Measurements from ENCODE around the gene IPCEF1.
"Not testable (repeated sequence)": the region's sequence is repeated elsewhere in the genome, so short reads cannot be mapped to it uniquely, and the experiment has no call there.

IPCEF1 gene

DNA sequence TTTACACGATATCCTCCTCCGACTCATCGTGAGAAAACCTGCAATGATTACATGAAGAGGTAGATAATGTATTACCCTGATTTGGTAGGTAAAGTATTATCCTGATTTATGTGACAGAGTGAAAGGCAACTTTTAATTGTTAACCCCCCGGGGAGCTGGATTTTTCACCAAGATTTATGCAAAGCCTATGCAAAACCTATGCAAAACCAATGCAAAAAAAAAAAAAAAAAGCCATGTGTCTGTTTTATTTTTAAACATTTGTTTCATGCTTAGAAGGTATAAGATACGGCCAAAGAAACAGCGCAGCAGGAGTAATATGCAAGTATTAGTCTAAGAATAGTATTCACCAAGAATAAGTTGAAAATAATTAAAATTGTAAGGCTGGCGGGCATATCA lies 109.9 kb downstream of the IPCEF1 start:
- no peak for DNase-seq (ENCODE audit: low read depth)

DNA sequence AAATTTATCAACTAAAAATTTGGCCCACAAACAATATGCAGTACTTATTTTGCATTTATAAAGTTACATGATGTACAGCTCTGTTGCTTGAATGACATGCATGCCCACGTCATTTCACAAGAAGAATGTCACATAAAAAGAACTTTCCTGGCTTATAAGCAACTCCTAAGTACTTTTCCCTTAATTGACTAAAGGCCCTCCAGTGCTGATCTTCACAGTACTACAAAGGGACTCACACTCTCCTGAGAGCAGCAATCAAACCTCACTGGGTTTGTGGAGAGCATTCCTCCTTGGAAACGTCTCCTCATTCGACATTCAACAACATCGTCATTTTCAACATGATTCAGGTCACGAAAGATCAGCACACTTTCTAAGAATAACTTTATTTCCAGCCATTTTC lies 111.1 kb downstream of the IPCEF1 start:
- DNase-seq (ENCODE audit: low read depth), result no peak

DNA sequence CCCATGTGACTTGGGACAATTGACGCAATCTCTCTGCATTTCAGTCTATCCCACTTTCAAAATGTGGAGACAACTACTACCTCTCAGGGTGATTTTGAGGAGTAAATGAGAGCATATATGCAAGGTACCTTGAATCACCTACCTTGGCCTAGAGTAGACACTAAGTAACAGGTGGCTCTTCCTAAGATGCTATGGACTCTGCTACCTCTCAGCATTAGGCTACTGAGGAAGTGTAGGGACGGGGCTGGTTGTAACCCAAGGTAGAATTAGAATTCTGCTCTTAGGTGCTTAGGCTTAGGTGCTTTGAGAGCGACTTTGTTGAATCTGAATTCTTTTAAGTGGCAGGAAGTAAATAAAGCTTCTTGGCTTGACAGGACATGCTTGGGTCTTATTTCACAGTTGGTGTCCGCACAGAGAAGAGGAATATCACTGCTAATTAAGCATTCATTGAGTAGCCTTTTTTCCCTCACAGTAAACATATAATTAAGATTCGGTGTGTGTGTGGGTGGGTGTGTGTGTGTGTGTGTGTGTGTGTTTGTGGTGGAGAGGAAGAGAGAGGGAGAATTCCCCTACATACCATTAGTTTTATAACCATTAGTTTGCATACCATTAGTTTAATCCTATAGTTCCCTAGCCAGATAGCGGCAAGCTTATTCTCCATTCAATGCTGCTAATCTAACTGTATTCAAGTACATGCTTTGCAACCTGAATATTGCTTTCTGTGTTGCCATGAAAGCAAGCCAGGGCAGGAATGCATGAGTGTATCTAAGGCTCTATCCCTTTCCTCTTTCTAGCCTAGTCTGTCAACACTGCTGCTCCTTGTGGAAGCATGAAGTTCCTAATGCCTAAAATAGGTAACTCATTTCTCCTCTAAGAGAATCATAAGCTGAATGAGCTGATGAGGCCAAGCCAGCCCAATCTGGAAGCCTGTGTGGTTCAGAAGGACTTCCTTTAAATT lies 112.5 kb downstream of the IPCEF1 start:
- no peak for DNase-seq (ENCODE audit: low read depth)

DNA sequence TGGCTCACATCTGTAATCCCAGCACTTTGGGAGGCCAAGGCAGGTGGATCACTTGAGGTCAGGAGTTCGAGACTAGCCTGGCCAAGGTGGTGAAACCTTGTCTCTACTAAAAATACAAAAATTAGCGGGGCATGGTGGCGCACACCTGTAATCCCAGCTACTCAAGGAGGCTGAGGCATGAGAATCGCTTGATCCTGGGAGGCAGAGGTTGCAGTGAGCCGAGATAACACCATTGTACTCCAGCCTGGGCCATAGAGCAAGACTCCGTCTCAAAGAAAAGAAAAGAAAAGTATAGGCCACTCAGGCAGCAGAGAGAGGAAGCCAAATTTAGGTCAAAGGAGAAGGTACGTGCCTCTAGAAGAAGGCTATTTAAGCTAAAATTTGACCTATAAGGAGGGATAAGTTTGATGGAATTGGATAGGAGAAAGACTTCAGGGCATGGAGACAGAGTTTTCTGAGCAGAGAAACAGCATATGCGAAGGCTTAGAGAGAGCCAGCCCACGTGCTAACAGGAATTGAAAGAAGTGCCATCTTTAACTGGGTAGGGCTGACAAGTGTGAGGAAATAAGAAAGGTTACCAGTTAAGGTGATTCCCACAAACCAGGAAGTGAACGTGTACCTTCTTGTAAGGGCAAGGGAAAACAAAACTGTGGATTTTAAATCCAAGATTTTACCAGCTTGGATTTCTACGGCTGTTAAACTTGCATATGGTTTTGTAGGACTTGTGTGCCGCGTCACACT lies 113.8 kb downstream of the IPCEF1 start:
- DNase-seq (ENCODE audit: low read depth), result no peak

DNA sequence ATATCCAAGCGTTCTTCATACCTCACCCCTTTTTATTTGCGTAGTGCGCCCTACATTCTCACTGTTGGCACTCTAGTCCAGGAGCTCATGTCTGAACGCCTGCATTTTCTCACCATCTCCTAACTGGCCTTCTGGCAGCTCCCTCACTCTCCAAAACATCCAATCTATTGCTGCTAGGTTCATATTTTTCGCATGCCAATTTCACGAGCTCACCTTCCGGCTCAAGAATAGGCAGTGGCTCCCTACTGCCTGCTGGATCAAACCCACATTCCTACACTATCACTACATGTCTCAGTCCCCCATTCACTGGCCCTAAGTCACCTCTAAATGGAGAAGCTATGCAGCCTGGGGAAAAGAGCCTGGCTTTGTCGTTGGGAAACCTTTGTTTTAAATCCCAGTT lies 115.0 kb downstream of the IPCEF1 start:
- no peak for DNase-seq (ENCODE audit: low read depth)

DNA sequence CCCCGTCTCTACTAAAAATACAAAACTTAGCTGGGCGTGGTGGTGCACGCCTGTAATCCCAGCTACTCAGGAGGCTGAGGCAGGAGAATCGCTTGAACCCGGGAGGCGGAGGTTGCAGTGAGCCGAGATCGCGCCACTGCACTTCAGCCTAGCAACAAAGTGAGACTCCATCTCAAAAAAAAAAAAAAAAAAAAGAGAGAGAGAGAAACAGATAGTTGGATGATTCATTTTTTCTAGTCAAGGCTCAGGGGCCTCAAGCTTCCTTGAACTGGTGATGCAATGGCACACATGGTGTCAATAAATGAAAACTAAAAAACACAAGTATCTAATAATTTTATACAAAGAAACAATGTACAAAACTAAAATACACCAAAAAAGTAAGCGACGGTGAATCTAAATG lies 115.5 kb downstream of the IPCEF1 start:
- DNase-seq (ENCODE audit: low read depth), result not testable (repeated sequence)

DNA sequence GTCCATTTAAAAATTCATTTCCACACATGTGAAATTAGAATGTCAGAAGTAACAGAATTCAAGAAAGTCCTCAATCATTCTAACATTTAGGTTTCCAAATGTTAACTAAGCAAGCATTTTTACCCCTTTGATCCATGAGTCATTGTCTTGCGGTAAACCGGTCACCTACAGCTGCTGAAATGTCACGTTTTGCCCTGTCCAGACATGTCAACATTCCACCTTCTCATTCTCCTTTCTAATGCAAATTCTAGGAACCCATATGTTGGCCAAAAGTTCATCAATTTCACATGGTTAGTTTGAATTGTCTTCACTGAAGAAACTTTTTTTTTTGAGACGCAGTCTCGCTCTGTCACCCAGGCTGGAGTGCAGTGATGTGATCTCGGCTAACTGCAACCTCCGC lies 117.2 kb downstream of the IPCEF1 start:
- DNase-seq (ENCODE audit: low read depth), result no peak

DNA sequence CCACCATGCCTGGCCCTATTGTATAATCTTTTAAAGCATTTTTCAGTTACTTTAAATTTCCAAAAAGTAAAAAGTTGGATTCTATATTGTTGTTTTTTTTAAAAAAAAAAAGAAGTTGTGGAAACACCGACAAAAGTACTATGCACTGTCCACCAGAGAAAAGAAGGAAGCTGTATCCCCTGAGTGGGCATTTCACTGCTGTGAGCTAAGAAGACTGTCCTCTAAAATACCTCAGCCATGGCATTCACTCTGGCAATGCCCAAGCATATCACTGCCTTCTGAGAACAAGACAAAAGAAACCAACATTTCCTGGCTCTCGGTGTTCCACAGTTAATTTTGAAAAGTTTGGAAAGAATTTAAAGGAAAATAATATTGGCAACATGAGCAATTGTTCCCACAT lies 117.8 kb downstream of the IPCEF1 start:
- DNase-seq (ENCODE audit: low read depth), result no peak

DNA sequence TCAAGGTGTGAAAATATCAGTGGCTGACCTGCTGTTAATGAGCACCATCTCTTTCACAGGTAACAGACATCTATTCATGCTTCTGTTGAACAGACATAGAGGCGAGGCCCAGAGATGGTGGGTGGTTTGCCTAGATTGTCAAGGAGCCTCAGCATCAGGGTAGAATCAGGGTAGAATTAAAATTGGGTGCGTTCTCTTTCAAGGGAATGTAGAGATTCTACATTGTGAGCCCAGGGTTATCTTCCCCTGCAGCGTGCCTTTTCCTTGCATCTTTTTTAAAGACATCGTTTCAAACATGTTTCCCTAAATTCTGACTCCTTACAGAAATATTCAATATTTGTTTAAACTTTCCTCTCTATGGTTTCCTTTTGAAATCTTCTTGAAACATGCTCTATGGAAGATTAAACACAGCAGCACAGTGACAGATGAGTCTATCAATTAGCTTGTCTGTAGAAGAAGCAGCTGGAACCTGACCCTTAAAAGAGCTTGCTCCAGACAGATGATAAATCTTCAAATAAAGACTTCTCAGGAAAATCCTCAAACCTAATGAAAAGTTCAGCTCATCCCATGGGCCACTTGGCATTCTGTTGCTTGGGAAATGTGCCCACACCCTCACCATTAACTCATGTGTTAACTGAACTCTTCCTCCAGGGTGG lies 119.8 kb downstream of the IPCEF1 start:
- DNase-seq (ENCODE audit: low read depth), result no peak

DNA sequence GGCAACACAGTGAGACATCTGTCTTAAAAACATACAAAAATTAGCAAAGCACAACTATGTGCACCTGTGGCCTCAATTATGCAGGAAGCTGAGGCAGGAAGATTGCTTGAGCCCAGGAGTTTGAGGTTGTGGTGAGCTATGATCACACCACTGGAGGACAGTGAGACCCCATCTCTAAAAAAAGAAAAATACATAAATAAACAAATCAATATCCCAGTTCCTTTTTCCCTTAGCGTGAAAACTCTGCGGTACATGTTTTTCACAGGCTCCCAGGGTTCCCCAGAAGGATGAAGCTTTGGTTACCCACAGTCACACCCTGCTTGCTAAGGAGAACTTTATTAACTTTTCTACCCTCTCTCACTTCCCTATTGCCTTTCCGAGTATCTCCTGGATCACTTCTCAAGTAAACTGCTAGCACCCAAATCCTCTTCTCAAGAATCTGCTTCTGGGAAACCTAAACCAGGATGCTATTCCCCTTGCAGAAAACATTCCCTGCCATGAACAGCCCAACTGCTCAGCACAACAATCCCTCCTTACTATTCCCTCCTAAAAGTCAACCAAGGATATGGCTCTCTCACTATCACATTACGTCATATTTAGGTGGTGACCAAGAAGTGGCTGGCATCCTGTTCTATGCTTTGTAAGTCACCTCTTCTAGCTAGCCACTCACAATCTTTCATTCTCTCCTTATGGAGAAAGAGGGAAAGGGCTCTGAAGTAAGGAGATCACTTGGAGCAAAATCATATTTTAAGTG lies 122.4 kb downstream of the IPCEF1 start:
- DNase-seq (ENCODE audit: low read depth), result no peak

DNA sequence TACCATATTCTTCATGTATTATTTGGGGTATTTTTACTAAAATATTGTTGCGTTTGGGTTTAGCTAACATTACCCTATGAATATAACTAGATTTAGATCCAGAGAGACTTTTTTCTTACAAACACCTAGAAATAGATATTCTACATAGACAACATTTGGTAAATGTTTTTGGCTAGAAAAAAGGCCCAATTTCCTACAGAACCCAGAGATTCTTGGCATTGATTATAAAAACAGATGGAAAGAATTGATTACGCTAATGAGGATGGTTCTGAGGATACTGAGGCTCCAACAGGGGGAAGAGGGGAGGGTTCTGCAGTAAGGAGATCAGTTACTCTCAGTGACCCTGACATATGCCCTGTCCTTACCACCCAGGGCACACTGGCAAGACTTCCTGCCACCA lies 123.2 kb downstream of the IPCEF1 start:
- DNase-seq (ENCODE audit: low read depth), result no peak

DNA sequence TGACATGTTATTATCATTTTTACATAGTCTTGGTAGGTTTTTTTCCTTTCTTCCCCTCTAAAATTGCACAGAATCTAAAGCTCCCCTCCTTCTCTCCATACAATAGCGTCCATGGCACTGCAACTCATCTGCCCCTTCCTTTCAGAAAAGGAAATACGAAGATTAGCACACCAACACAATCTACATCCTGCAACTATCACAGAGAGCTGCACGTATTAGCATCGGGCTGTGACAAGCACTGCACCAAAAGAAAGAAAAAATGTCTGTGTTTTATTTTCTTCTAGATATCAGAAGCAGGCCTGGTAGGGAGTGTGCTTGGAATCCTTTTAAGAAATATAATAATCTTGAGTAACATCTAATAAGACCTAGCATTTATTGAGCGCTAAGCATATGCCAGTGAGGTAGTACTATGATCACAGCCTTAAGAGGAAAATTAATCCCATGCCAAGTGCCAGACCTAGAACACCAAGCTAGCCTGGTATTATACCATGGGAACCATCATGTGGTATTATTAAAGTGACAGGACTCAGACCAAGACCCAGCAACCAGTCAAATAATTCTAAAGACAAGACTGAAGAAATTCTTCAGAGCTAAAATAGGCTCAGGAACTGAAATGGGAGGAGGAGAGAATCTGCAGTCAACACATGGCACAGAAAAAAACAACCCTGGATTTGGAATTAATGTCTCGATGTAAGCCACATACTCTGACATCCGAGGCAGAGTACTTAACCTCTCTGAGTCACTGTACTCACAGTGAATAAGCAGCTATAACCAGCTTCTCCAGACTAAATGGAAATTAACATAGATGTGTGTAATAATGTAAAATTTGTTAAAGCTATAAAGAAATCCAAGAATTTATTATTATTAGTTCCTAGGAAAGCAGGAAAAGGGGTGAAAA lies 124.3 kb downstream of the IPCEF1 start:
- no peak for DNase-seq (ENCODE audit: low read depth)

DNA sequence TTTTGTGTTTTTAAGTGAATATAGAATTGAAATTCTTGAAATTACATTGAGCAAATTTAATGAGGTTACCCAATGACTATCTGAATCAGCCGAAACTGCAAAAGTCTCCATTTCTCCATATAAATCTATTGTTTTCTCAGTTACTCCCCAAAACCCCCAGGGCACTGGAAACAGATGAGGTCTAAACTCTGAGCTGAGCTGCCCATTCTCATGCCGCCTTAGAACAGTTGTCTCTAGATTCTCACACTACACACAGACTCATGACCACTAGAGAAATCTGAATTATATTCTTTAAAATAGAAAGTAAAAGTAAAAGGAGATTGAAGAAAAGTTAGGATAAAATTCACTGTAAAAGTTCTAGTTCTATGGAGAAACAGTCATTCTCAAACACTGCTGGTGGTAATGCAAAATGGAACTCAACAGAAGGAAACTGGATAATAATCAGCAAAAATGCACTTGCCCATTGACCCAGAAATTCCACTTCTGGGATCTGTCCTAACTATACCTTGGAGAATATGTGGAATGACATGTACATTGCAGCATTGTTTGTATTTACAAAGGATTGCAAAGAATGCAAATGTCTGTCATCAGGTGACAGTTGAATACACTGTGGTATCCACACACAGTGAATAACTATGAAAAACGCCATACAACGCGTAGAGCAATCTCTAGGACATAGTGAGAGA lies 125.5 kb downstream of the IPCEF1 start:
- DNase-seq (ENCODE audit: low read depth), result no peak

DNA sequence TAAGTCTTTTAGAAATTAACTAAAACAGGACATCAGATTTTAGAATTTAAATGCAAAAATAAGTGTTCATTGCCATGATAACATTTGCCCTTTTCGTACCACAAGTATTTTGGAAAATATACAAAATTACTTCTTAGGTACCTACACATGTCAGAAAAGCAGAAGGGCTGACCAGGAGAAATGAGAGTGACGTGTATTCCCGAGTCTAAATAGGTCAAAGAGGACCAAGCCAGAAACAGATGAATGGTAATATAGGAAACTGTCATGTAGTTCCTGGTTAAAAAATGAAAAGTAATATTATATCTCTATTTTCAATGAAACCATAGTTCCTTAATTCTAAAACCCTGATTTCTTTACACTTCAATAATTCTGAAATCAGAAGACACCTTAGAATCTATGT lies 126.2 kb downstream of the IPCEF1 start:
- no peak for DNase-seq (ENCODE audit: low read depth)

DNA sequence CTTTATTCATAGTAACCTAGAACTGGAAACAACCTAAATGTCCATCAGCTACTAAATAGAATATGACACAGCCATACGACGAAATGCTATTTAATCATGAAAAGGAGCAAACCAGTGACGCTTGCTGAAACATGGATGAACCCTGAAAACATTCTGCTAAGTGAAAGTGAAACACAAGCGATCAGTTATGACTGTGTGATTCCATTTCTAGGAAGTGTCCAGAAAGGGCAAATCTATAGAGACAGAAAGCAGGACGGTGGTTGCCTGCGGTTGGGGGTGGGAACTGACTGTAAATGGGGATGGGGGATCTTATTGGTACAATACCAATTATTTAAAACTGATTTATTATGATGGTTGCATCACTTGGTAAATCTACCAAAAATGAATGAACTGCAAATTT lies 126.8 kb downstream of the IPCEF1 start:
- DNase-seq (ENCODE audit: low read depth), result no peak

DNA sequence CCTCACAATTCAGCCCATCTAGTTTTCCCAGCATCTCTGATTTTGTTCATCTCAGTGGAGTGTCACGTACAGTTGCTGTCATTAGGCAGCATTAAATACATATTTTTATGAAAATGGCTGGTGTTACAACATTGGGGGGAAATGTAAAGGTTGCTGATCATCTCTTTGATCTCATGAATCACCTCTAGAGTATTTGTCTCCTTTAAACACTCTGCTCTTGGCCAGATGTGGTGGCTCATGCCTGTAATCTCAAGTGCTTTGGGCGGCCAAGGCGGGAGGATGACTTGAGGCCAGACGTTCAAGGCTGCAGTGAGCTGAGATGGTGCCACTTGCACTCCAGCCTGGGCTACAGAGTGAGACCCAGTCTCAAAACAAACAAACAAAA lies 128.1 kb downstream of the IPCEF1 start:
- no peak for DNase-seq (ENCODE audit: low read depth)

DNA sequence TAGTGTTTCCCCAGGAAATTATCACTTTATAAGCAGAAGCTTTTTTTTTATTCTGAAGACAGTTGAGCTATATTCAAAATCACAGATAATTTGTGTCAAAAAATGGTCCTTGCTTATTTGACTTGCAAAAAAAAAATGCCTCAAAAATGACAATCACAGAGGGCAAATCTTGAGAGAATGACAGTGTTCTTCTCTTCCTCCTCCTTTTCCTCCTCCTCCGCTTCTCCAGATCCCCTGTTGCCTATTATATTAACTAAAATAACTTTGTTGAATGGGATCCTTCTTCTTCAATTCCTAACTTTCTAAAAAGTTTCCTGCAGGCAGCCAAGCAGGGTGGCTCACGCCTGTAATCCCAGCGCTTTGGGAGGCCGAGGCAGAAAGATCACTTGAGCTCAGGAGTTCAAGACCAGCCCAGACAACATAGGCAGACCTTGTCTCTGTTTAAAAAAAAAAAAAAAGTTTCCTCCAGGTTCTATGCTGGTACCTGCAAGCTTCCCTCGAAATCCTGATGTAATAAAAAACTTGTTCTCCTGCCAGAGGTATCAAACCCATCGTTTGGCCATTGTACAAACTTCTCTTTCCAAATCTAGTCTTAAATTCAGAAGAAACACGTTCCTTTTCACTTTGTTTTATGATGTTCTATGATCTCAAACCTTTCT lies 128.6 kb downstream of the IPCEF1 start:
- DNase-seq (ENCODE audit: low read depth), result no peak

DNA sequence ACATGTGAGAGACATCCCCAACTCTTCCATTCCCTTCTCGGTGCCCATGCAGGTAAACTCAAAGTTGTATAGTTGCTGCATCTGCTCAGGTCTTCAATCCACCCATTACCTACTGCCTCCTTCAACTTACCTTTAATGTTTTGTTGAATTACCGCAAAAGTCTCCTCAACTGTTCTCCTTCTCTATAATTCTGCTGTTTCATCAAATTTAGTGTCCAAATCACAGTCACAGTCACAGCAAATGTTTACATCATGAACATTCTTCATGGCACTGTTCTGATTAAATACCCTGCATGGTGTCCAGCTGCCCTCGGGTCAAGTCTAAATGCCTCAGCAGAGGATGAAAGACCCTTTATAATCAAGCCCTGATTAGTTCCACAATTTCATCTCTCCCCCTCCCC lies 130.1 kb downstream of the IPCEF1 start:
- no peak for DNase-seq (ENCODE audit: low read depth)

DNA sequence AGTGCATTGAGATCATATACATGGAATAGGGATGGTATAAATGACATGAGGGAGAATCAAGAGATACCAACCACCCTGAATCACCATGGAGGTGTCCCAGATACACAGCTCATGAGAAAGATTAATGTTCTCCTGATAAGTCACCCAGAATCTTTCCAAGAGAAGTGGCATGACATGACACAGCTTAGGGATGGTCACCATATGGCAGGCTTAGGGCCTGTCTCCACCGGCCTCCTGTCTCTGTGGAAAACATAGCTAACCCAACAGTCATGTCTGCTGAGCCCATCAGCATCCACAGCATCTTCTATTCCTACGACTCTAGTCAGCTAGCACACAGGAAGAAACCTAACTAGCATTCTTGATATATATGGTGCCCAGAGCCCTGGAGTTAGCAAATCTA lies 133.3 kb downstream of the IPCEF1 start:
- DNase-seq (ENCODE audit: low read depth), result no peak

DNA sequence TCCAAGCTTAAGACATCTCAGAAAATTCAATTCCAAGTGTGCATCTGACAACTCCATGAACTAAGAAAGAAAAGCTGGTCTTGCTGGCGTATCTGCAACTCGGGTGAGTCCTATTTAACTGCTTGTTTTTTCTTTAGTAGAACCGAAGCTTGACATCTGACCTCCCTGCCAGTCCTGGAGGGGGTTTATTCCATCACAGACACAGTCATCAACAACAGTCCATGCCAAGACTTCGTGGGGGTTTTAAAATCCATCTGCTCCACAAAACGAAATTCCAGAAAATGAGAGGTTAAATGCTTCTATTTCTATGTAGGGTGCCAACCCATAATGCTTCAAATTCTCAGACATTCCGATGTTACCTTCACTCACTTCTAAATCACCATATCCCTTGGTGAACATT lies 133.9 kb downstream of the IPCEF1 start:
- no peak for DNase-seq (ENCODE audit: low read depth)

Data from activated T-helper 1 cell treated with Interleukin-2 at 50 U/mL for 16 hours (primary cell).